ENCODE measurements around the gene RAB3GAP2.

- no peak for TF ChIP-seq POLR2A (IDR thresholded peaks at IDR 0.05; ENCODE audit: low read length)
- no peak for TF ChIP-seq GATA1 (IDR thresholded peaks at IDR 0.05; ENCODE audit: low read depth, low read length)
Measured at GRCh38 chr1:220291580-220291979, 19.3 kb upstream of the RAB3GAP2 start.

Measured in erythroblast (primary cell).